GM19467 (cell line): ENCODE results near the gene PRX.
A peak's percentile ranks its signal among the peaks of the same experiment; 100 is the strongest.
"Not testable (repeated sequence)": the region's sequence is repeated elsewhere in the genome, so short reads cannot be mapped to it uniquely, and the experiment has no call there.

ENCODE experiments used
- ATAC-seq: cut with Tn5 transposase; IDR thresholded peaks from one replicate; pipeline ENCODE4 v1.9.1; 2021; ENCODE audit warnings: mild to moderate bottlenecking, moderate library complexity; ENCODE audit not compliant: unreplicated experiment

The PRX gene

DNA sequence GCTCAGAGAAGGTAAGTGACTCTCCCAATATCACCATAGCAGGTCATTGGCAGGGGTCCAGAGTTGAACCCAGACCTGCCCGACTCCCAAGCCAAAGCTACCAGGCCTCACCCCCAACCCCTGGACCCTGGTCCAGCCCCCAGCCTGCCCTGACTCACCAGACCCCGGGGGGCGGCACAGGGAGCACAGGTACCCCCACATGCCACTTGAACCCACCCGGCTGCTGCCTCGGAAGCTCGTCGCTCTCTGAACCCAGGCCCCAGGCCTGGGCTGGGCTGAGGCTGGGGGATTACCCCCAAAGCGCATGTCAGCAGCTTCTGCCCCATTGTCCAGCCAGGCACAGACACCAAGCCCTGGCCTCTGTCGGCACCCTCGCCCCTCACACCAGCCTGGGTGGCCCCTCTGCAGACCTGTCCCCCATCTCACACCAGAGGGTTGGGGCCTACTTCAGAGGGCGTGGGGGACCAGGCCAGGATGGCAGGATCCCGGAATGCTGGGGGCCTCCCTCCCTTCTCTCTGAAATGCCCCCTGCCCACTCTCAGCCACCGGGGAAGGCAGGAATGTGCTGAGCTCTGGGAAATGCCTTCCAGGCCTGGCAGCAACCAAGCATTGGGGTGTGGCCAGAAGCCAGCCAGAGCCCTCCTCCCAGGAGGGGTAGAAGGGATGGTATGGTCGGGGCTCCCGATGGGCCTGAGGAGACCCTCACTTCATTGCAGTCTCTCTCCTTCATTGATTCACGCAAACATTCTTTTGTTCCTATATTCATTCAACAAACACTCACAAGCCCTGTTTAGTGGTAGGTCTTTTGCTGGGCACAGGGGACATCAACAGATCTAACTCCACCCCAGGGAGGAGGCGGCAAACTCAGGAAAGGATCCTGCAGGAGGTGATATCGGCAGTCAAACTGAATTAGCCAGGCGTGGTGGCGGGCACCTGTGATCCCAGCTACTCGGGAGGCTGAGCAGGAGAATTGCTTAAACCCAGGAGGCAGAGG lies 1.7 kb upstream of the PRX start:
- ATAC-seq, result no peak

DNA sequence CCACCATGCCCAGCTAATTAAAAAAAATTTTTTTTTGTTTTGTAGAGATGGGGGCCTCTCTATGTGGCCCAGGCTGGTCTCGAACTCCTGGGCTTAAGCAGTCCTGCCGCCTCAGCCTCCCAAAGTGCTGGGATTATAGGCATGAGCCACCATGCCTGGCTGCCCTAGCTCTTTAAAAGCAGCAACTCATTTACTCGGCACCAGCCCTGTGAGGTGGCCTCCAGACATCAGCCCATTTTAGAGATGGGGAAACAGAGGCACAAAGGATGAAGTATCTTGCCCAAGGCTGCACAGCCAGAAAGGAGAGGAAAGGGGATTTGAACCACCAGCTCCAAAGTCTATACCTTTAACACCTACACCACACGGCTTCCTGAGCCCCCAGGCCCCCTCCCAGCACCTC lies 312 bp downstream of the PRX start:
- ATAC-seq, result no peak

DNA sequence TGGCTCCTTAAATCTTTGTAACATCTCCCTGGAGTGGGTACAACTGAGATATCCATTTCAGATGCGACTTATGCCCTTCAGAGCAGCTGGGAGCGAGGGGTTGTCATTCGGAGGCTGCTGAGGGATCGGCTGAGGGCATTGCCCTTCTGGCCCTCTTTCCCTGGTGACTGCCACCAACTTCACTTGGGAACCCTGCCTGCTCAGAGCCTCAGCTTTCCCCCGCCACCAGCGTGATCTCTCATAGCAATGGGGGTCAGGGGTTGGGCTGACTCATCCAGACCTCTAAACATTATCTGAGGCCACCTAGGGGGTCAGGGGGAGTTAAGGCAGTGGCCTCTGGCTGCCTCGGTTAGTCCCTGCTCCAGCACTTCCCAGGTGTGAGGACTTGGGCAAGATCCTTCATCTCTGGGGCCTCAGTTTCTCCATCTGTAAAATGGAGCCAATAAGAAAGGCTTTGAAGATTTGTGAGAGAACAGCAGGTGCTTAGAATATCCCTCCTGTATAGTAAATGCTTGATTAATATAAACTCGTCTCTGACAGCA lies 1.1 kb downstream of the PRX start:
- ATAC-seq, result no peak

DNA sequence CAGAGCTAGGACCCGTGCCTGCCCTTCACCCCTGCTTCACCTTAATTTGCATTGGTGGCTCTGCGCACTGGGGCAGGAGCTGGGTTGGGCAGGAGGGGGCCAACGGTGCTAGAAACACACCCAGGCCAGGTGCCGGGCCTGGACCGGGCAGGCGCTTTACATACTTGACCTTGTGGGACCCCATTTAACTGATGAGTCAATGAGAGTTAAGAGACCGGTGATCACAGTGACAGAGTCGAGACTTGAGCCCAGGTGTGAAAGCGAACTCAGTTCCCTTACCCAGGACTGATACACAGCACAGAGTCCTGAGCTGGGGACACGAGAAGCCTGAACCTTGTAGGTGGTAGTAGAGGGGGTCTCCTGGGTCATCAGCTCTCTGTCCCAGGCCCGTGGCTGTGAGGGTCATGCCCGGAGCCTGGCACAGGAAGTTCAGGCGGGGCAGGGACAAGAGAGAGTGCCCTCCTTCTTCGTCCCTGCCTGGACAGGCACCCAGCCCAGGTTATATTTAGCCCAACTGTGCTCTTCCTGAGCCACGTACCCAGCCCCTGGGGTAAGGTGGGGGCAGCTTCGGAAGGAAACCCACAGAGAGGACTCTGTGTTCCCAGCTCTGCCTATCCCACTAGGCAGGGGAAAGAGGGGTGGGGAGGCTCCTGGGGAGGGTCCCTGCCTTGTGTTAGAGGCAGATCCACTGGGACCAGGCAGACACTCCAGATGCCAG lies 1.9 kb downstream of the PRX start:
- no peak for ATAC-seq

DNA sequence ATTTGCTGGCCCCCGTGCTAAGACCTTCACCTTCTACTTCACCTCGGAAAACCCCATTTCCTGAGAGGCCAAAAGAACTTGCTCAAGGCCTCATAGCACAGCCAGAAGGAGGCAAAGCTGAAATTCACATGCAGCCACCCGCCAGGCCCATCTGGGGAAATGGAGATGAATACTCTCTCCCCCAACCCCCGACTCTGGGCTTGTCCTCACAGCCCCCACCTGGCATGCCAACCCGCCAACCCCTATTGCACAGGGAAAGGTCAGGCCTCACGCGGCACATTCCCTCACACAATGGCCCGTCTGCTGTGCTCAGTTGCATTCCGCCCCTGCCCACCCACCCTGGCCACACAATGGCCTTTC lies 3.2 kb downstream of the PRX start:
- ATAC-seq, result no peak

DNA sequence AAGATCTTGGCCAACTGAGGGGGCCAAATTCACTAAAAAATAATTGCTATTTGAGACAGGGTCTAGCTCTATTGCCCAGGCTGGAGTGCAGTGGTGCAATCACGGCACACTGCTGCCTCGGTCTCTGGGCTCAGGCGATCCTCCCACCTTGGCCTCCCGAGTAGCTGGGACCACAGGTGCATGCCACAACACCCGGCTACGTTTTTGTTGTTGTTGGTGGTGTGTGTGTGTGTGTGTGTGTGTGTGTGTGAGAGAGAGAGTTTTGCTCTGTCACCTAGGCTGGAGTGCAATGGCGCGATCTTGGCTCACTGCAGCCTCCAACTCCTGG lies 4.6 kb downstream of the PRX start:
- not testable (repeated sequence) for ATAC-seq

DNA sequence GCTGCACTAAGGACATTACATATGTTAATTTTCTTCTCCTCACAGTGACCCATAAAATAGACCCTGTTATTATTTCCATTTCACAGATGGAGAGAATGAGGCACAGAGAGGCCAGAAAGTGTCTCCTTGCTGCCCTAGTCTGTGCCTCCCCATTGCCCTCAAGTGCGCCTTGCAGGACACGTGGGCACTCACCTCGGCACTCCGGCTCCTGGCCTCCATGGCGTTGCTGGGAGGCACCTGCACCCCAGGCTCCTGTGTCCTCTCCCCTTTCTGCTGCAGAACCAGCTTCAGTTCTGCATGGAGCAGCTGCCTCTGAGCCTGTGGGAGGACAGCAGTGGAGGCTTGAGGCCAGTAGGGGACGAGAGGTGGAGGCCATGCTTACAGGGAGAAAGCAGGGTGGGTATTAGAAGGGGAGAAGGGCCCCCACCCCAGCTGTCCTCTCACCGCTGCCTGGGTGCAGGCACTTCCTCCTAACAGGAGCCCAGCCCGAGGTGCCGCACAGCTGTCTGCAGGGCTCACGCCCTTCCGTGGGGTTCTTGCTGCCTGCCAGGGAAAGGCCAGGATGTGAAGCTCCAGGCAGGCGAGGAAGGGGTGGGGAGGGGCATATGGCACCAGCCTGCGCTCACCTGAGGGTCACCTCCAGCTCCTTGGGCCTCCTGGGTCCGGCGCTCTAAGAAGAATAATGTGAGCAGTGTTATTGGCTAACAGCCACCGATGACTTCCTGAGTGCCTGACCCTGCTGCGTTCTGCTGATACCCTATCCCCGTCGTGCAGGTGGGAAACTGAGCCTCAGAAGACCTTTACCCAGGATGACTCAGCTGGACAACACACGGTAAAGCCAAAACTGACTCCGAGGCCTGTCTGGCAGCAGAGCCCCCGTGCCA lies 5.2 kb downstream of the PRX start:
- no peak for ATAC-seq

DNA sequence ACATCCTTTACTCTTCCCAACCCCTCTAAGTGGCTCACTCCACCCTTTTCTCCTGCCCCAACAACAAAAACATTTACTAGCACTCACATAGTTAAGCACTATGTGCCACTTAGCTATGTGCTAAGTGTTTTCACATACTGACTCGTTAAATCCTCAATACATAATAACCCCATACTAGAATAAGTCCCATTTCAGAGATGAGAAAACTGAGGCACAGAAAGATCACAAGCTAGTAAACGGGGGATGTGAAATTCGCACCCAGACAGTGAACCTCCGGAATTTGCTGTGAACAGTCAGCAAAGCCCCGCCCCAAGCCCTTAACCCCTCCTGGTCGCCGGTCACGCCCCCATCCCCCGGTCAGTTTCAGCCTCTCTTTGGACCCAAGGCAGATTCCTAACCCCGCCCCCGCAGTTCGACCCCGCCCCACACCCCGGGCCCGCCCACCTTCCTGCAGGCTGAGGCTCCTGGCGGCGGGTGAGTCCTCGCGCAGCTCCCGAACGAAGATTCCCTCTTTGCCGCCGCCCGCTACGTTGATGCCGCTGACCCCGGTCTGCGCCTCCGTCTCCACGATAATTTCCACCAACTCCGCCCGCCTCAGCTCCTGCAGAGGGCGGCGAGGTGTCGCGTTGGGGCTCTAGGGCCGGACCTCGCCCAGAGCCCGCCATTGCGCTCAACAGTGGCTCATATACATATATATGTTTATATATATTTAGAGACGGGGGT lies 9.8 kb downstream of the PRX start:
- peak; percentile 49 for ATAC-seq

DNA sequence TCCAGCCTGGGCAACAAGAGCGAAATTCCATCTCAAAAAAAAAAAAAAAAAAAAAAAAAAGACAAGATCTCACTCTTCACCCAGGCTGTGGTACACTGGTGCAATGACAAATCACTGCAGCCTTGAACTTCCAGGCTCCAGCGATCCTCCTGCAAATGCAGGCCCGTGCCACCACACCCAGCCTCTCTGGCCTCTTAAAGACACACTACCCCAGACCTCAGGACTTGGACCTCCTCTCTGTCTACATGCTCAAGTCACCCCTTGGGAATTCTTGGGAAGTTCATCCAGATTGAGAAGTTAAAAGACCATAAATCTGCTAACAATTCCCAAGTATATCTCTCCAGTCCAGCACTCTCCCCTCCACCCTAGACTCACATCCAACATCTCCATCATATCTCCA lies 12.6 kb downstream of the PRX start:
- no peak for ATAC-seq

DNA sequence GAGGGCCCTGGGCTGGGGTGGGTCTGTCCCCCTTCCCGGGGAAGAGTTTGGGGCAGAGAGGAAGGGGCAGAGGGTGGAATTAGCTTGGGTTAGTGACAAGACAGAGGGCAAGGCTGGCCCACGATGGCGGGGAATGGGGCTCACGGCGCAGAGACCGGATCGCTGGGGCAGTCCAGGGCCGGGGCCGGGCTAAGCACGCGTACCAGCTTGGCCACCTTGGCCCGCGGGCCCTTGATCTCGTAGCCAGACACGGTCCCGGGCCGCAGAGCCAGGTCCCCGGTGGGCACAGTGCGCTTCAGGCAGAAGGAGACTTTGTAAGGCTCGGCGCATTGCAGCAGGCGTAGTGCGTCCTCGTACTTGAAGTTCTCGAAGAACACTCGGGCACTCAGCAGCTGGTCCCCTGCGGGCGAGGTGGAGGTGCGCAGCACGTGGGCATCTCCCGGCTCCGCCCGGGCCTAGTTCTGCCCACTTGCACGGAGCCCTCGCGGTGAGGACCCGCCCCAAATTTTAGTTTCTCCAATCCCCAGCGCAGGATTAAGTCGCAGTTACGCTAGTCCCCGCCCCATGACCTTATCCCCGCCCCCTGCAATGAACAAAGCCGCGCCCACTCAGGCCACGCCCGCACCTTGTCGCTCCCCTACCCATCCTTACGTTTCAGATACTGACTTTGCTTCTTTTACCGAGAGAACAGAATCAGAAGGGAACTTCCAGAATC lies 14.6 kb downstream of the PRX start:
- no peak for ATAC-seq

DNA sequence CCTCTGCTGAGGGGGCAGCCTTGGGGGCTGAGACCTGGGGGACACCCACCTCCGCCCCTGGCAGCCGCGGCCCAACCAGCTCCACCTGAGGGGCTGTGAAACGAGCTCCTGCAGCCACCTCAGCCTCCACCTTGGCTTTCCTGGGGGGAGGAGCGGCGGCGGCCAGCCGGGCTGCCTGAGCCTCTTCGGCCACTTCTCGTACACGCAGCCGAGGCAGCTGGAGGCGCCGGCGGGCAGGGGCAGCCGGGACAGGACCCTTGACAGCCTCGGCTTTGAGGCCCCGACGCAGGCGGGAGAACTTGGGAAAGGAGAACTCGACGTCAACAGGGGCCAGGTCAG lies 15.6 kb downstream of the PRX start:
- no peak for ATAC-seq

DNA sequence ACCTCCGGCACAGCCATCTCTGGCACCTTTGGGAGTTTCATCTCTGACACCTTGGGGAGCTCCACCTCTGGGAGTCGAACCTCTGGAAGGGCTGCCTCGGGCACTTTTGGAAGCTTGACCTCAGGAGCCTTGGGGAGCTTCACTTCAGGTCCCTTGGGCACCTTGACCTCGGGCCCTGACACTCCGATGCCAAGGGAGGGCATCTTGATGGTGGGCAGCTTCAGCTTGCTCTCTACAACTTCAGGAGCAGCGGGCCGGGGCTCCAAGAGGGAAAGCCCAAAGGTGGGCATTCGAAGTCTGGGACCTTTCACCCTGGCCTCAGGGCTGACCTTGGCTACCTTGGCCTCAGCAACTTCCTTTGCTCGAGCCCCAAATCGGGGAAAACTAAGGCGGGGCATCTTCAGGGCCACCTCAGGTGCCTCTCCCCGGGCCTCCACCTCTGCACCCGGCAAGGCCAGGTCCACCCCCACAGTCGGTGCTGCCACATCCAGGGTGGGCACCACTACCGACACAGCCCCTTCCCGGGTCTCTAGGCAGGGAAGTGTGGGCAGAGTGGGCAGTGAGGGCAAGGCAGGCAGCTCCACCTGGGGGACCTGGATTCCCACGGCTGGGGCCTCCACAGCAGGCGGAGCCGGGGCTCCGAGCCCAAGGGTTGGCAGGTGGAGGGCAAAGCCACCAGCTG lies 16.2 kb downstream of the PRX start:
- no peak for ATAC-seq

DNA sequence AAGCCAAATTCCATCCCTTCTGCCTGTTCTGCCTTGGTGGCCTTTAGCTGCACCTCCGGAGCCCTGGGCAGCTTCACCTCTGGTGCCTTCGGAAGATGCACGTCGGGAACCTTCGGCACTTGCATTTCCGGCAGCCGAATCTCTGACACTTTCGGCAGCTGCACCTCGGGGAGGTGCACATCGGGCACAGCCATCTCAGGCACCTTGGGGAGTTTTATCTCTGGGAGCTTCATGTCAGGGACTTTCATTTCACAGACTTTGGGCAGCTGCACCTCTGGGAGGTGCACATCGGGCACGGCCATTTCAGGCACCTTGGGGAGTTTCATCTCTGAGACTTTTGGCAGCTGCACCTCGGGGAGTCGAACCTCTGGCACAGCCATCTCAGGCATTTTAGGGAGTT lies 17.2 kb downstream of the PRX start:
- ATAC-seq, result no peak

DNA sequence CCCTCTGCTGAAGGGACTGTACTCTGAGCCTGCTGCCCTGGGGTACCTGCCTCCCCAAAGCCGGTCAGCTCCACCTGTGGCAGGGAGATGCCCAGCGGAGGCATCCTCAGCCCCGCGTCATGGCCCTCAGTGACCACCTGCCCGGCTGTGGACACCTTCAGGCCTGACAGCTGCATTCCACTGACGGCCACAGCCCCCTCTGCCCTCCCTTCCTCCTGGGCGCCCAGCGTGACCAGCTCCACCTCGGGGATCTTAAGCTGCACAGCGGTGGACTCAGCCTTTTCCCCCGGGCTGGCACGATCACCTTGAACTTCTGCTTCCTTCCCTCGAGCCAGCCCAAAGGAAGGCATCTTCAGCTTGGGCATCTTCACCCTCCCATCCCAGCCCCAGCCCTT lies 18.4 kb downstream of the PRX start:
- ATAC-seq, result no peak

DNA sequence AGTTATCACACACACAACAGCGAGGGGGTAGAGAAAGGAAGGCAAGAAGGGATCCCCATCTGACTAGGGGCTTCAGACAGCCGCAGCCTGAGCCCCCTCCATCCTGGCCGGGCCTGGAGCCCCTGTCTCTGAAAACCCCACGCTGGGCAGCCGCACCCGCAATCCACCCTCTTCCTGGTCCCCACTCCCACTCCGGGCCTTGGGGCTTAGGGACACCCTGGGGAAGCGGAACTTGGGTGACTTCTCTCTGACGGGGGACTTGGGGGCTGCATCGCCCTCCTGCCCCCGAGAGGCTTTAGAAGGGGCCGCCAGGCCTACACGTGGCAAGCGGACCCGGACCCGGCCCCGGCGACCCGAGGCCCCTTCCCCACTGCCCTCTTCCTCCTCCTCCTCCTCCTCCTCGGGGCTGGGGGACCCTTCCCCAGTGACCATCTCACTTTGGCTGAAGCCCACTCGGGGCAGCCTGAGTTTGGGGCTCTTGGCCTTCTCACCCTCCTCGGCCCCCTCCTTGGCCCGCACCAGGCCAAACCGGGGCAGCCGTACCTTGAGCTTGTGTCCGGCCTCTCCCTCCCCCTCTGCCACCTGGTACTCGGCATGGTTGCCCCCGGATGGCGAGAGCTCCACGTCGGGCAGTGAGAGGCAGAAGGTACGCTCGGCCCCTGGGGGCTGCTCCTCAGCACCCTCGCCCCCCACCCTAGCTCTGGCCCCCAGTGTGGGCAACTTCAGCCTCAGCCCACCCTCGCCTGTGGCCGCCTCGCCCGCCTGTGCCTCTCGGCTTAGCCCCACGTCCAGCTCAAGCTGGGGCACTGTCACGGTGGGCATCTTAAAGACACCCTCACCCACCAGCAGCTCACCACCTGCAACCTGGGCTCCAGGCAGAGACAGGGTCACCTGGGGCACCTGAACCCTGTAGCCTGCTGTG lies 19.0 kb downstream of the PRX start:
- ATAC-seq, result no peak

DNA sequence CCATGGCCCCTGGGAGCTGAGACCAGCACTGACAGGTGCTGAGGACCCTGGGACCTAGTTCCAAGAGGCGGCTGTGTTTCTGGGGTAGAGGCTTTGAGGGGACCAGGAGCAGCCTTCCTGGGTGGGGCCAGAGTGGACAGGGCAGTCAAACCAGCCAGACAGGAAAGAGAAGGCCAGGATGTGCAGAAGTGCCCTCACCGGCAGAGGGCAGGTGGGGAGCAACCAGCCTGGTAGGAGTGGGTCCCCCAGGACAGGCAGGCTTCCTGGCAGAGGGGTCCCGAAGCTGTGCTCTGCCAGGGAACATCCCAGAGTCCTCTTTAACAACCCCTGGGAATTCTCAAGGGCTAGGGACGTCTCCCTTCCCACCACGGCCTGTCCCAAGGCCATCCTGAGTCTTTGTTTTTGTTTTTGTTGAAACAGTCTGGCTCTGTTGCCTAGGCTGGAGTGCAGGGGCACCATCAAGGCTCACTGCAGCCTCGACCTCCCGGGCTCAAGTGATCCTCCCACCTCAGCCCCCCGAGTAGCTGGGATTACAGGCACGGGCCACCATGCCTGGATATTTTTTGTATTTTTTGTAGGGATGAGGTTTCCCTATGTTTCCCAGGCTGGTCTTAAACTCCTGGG lies 20.2 kb downstream of the PRX start:
- no peak for ATAC-seq

DNA sequence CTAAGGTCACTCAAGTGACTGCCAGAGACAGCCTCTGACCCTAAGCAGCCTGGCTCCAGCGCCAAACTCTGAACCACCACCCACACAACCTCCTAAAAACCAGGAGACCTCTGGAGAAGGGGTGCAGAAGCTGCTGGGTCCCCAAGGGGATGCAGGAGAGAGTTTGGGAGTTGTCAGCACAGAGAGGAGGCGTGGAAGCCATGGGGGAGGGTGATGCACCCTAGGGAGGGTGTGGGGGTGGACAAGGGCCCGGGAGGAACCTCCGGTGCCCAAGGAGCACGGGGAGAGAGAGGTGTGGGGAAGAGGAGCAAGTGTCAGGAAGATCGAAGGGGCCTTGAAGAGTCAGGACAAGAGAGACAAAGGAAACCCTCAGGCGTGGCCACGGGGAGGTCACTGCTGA lies 21.1 kb downstream of the PRX start:
- ATAC-seq, result no peak
